DMS 273 treated with DMSO at 0.1 percent for 48 hours (cell line): Measurements from ENCODE around the gene RPS3.
A peak's percentile ranks its signal among the peaks of the same experiment; 100 is the strongest.
"Not testable (repeated sequence)": the region's sequence is repeated elsewhere in the genome, so short reads cannot be mapped to it uniquely, and the experiment has no call there.

ENCODE experiments used
- DNase-seq: peaks from one replicate; lab custom pipeline; 2025; lab: John Stamatoyannopoulos, UW

RPS3 gene

DNA sequence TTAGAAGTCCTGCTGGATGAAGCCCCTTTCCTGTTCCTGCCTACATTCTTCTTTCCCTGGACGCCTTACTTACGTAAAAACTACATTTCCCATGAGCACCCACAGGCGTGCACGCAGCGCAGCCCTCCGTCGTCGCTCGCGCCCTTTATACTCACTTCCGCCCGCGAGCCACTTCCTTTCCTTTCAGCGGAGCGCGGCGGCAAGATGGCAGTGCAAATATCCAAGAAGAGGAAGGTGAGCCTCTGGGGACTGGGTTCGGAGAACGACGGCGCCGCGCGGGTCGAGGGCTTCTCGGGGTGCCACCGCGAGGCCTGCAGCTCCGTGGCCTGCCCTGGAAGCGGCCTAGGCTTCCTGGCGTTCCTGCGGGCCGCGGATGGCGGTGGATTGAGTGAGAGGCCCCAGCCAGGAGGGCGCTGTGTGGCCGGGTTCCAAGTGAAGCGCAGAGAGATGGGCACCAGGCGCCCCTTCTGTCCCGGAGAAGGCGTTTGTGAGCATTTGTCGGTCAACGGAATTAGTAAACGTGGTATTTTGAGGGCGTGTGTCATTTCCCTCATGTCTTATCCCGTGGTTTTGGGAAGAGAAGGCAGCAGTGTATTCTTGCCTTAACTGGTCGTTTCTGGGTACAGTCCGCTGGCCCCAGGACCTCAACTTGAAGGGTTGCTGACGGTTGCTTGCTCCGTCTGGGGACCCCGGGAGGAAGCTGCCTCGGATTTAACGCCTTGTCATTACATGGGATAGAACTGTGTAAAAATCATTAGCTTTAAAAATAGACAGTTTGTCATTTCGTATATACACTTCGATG lies at the start of gene RPS3:
Gene RPS3, plus strand, starts transcription at position 175 of the 802 bp plus-strand sequence. Its CDS starts 30 bp downstream, at position 205.
- DNase-seq: peak; percentile 70

DNA sequence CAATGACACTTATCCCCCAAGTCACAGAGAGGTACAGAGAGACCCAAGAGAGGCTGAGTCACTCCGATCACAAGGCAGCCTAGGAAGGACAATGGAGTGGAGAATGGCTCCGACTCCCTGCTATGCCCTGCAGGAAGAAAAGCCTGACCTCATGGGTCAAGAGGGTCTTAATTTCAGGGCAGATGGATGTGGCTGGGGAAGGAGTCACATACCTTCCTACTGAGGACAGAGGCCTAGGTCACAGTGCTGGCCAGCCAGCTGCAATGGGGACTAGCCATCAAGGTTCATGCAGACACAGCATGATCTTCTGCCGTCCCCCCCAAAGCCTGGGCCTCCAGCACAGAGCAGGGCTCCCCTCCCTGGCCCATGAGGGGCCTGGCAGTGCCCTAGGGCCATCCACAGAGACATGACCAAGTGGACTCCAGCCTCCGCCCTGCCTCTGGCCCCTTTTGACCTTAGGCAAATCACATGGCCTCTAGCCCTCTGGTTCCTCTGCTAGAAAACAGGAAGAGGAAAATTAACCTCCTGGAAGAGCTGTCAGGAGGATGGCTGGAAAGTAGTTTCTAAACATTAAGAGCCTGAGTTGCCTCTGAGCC lies 49.7 kb upstream of the RPS3 start:
- no peak for DNase-seq

DNA sequence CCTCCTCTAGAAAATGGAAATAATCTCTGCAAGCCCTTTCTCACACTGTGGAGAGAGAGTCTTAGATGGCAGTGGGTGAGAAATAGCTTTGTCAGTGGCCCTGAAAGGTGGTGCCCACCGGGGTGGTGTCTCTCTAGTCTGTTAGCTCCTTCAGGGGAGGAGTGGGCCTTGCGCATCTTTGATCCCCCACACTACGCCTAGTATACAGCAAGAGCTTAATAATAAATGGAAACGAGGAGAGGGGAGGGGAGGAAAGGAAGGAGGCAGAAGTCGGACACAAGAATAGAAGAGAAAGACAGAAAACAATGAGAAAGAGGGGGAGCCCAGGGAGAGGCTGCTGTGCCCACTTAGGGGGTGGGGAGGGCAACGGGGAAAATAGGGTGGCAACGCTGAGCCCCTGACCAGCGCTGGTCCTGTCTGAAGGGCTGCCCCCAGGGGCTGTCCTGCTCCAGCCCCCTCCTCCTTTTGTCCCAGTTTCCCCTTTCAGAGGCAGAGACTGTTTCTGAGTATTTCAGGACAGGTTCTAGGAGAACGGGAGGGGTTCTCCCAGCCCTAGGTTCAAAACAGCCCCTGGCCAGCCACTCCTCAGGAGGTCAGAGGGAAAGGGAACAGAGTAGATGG lies 49.1 kb upstream of the RPS3 start:
- DNase-seq: no peak

DNA sequence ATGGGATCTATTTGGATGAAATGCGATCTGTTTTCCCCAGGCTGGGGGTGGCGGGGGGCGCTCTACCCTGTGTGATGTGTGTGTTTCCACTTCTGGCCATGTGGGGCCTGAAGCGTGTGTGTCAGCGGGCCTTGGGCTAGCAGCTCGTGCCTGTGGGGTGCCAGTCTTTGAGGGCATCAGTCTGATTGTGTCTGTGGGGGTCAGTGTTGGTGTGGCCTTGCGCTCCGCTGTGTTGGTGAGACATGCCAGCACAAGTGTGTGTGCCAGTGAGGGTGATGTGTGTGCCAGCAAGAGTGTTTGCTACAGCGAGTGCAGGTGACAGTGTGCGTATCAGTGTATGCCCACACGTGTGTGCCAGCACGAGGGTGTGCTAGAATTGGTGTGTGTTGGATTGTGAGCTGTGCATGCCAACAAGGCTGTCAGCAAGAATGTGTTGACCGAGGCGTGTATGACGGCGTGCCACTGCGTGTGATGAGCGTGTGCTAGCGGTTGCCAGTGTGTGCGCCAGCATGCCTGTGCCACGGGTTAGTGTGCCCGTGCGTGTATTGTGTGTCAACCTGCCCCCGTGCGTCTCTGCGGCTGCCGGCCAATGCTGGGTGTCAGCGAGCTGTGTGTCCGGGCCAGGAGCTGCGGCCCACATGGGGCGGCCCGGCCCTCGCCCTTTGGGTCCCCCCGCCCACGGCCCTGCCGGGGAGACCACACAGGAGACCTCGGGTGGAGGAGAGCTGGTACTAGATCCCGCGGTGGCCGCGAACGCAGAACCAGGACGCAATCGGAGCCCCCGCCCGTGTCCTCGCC lies 48.4 kb upstream of the RPS3 start:
- no peak for DNase-seq

DNA sequence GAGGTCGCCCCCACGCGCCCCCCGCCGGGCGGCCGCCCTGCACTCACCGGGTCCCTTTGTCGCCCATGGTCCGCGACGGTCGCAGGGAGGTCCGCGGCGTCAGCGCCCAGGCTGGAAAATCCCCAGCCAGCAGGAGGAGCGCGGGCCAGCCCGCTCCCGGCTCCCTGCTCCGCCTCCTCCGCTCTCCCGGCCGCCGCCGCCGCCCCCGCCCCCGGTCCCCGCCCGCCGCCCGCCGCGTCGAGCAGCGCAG lies 47.9 kb upstream of the RPS3 start, which contains the start of gene ARRB1:
Gene ARRB1, minus strand, starts transcription at position 121 of the 250 bp plus-strand sequence. Its CDS starts 54 bp downstream, at position 67.
- no peak for DNase-seq

DNA sequence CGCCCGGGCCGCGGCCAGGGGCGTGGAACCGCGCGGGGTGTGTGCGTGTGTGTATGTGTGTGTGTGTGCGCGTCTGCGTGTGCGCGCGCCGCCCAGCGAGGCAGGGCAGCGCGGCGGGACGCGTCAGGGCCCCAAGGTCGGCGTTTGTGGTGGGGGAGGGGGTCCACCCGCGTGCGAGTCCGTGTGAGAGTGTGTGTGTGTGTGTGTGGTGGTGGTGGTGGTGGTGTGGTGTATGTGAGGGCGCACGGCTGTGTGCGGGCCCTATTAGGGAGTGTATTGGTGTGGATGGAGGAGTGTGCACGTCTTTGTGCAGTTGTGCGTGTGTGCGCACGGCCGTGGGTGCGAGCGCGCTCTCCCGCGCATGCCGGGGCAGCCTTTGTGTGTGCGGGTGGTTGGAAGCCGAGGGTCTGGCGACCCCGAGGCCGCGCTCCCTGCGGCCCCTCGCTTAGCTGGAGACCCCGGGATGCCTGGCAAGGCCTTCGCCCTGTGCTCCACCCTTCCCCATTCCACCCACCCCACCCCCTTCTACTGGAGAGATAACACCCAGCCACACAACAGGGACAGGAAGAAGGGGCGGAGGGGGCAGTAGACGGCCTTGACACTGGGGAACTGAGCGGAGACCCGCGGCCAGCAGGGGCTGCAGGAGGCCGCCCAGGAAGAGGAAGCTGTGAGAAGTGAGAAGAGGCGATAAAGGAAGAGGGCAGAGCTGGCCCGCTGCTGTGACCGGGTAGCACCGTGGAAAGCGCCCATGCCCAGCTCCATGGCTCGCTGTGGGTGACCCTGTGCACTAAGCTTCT lies 47.3 kb upstream of the RPS3 start:
- no peak for DNase-seq

DNA sequence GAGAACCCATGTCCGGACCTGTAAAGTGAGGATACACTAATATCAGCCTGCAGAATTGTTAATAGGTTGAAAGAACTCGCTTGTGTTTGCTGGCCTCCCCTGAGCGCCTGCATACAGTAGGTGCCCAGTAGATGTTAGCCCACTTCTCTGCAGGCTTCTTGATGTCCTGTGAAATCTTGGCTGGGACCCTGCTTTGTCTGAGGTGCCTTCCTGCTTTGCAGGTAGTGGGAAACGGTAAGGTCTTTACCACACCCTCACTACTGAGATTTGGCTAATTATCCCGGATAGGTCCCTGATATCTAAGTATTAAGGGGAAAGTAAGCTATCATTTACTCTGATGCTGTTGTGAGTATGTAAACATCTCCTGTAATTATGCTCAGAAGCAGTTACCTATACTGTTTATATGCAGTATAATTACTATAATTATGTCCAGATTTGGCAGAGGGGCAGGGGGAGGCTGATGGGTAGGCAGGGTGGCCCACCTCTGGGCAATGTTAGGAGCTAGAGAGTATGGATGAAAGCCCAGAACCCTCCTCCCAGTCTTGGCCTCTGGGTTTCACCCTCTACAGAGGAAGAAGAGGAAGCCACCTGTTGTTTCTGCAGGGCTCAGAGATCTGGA lies 46.6 kb upstream of the RPS3 start:
- DNase-seq: no peak

DNA sequence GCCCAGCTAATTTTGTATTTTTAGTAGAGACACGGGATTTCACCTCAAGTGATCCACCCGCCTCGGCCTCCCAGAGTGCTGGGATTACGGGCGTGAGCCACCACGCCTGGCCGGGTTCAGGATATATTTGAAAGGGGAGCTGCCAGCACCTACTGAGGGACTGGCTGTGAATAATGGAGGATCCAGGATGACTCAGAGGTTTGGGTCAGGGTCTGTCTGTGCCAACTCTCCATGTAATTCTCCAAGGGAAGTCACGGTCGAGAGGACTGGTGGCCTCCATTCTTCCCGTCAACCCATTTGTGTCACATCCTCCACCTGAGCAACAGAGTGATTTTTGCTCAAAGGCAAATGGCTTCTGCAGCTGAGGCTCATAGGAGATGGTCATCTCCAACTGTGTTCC lies 44.3 kb upstream of the RPS3 start:
- DNase-seq: no peak

DNA sequence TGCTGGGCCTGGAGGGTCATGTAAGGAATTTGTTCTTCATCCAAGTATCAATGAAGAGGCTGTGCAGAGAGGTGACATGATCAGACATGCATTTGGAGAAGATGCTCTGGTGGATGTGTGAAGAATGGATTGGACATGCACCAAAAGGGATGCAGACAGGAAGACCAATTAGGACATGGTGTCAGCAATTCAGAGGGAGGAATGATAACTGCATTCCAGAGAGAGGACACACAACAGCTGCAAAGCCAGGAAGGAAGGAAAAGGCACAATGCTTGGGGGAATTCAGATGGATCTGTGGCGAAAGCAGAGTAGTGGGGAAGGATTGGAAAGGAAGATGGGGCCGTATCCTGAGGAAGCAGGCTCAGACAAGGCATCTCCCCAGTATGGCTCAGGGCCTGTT lies 42.7 kb upstream of the RPS3 start:
- DNase-seq: no peak

DNA sequence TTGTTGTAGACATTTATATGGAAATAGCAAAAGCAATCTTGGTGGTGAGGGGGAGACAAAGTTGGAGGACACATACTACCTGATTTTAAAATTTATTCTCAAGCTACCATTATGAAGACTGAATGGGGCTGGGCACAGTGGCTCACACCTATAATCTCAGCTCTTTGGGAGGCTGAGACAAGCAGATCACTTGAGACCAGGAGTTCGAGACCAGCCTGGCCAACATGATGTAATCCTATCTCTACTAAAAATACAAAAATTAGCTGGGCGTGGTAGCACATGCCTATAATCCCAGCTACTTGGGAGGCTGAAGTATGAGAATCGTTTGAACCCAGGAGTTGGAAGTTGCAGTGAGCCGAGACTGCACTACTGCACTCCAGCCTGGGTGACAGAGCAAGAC lies 37.0 kb upstream of the RPS3 start:
- not testable (repeated sequence) for DNase-seq

DNA sequence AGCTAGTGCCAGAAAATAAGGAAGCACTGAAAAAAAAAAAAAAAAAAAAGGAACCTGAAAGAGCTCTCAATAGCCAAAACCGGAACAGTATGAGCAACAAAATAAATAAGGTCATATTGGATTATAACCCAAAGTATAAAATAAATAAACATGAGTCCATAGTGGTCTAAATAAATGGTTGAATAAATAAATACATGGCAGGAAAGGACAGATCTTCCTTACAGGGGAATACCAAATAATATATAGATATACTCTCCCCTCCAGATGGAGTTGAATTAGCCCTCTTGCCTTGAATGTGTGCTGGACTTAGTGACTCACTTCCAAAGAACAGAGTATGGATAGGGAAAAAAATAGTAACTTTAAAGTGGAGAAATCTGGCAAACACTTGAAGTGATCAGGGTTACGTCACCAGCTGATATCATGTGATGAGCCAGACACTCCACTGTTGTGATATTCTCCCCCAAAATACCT lies 33.6 kb upstream of the RPS3 start:
- DNase-seq: no peak

DNA sequence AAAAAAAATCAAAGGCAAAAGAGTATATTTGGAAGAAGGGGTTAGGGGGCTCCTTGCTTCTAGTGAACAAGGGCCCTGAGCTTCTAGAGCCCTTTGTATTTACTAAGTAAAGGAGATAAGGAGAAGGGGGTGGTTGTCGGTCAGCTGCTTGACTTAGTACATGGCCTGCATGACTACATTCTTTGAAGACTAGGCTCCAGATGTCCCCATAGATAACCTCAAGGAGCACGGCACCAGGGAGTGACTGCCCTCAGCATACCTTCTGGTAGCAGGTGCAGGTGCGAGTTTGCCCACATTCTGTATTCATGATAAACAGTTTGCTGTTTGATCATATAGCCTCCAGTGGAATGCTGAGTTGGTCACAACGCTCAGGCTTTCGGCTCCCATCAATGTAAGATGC lies 32.5 kb upstream of the RPS3 start:
- DNase-seq: not testable (repeated sequence)

DNA sequence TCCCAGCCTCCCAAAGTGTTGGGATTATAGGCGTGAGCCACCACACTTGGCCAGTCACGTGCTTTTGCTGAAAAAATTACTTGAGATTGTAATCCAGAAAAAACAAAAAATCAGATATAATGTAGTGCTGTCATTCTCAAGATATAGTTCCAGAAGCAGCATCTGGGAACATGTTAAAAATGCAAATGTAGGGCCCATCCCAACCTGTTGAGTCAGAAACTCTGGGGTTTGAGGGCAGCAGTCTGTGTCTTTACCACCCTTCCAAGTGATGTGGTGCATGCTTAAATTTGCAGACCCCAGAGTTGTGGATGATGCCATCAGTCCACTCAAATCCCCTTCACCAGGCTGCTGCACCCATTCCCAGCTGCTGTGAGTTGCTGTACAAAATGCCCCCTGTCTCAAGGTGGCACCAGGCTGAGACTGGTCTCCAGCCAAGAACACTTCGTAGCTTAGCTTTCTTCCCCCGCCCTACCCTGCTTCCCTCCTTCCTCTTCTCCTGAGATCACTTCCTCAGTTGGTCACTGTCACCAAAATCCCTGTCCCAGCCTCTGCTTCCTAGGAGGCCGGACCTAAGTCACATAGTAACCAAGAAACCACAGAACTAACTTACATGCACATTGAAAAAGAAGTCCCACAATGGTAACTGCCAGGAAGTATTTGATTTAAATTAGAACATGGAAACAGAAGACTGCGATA lies 29.6 kb upstream of the RPS3 start:
- DNase-seq: no peak

DNA sequence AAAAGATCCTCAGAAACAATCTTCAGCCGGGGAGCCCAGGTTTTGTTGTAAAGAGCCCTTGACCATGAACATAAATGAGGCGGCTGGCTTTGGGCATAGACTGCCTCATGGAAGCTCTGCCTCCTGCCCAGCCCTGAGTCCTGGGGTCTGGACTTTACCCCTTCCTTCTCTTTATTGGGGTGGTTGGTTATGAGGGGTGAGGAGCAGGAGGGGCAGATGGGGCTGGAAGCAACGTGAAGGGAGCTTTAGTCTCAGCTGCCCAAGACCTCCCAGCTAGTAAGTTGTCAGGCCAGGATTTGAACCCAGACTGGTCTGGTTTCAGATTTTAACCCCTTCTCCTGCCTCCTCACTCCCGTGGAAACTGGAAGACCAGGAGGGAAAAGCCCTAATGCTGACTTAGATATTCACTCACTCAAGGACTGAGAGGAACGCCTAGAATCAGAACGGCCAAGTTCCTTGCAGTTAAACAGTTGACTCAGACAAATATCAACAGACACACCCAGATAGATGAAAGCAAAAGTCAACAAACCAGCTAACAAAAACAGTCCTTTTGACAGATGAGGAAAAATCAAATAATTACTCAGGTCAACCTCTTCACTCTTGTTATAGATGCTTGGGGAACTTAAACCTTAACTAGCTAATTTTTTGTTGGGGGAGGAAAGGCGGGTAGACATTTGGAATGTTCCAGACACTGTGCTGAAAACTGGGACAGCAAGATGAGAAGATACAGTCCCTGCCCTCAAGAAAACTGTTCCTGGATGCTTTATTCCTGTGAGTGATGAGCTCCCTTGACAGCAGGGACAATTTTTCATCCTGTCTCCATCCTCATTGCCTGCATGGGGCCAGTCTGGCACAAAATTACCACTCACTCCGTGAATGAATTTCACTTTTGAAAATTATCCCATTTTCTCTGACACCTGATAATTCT lies 27.1 kb upstream of the RPS3 start:
- DNase-seq: no peak

DNA sequence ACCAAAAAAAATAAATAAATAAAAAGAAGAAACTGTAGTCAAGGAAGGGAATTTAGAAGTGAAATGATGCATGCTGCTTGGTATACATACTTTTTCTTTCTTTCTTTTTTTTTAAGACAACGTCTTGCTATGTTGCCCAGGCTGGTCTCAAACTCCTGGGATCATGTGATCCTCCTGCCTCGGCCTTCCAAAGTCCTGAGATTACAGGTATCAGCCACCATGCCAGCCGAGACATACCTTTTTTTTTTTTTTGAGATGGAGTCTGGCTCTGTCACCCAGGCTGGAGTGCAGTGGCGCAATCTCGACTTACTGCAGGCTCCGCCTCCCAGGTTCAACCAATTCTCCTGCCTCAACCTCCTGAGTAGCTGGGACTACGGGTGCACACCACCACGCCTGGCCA lies 26.1 kb upstream of the RPS3 start:
- DNase-seq: no peak

DNA sequence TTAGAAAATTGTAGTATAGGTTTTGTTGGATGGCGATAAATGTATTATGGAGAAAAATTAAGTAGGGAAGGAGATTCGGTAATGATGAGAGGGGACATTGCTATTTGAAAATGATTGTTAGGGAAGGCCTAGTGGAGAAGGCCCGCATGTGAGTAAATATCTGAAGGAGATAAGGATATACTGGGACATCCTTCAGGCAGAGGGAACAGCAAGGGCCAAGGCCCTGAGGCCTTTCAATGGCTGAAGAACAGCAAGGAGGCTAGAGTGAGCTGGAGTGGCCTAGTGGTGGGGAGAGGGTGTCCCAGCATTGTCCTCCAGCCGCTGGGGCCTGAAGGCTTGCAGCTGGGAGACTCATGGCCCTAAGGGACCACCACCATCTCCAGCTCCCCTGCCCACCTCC lies 24.7 kb upstream of the RPS3 start:
- no peak for DNase-seq

DNA sequence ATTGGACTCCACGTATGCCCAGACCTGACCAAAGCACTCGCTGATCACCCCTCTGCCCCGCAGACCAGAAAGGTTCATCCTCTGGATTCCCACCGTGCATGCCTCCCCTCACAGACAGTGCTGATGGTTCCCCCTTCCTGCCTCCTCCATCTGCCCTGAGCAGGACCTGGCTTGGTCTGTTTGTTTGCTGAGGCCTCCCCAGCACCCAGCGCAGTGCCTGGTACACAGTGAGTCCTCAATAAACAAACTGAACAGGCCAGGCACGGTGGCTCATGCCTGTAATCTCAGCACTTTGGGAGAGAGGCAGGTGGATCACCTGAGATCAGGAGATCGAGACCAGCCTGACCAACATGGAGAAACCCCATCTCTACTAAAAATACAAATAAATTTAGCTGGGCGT lies 23.7 kb upstream of the RPS3 start:
- DNase-seq: no peak

DNA sequence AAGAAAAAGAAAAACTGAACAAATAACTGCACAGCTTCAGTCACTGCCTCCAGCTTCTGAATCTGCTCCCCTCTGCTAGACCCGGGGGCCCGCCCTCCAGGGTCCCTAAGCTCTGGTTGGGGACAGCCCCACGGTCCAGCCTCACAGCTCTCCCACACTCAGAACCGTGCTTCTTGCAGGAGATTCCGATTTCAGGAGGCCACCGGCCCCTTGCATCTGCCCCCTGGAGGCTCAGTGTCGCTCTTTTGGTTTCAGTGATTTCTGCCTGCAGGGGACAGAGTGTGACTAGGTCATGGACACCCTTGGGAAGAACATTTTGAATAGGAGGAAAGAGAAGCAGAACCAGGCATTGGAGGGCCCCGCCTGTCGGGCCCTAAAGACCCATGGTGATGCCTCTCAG lies 23.1 kb upstream of the RPS3 start:
- DNase-seq: no peak

DNA sequence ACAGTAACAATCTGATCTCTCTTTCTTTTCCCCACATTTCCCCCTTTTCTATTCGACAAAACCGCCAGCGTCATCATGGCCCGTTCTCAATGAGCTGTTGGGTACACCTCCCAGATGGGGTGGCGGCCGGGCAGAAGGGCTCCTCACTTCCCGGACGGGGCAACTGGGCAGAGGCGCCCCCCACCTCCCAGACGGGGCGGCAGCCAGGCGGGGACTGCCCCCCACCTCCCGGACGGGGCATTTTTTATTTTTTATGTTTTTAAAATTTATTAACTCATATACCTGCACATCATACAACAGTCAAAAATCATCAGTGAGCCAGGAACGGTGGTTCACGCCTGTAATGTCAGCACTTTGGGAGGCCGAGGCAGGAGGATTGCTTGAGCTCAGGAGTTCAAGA lies 20.5 kb upstream of the RPS3 start:
- not testable (repeated sequence) for DNase-seq

DNA sequence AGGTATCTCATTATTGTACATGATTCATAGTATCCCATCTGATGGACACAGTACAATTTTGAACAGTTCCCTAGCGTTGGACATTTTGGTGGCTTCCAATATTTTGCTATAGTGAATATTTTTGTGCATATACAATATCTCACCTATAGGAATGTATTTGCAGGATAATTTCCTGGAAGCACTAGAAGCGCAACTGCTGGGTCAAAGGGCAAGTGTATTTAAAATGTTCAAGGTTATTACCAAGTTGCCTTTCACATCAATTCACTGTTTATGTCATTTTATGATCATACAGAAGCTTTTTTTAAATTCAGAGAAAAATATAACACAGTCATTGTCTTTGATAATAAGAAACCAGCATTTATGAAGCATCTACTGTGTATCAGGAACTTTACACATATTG lies 19.1 kb upstream of the RPS3 start:
- no peak for DNase-seq
